Skeletal muscle satellite cell (primary cell): ENCODE data around the gene LANCL3.

ENCODE experiments used
- H3K27me3 ChIP-seq: 2 replicates; pipeline ENCODE4 v1.7.0; 2013; ENCODE audit warnings: low read length; ENCODE audit not compliant: control insufficient read depth, insufficient read depth
- H3K36me3 ChIP-seq: 2 replicates; pipeline ENCODE4 v1.7.0; 2013; ENCODE audit warnings: mild to moderate bottlenecking, control low read depth, low read length; ENCODE audit not compliant: insufficient read depth
- H3K4me1 ChIP-seq: 2 replicates; pipeline ENCODE4 v1.7.0; 2013; ENCODE audit warnings: low read length; ENCODE audit not compliant: control insufficient read depth, insufficient read depth
- H3K4me2 ChIP-seq: 2 replicates; pipeline ENCODE4 v1.7.0; 2013; ENCODE audit warnings: mild to moderate bottlenecking, low read length
- H3K4me3 ChIP-seq: 2 replicates; pipeline ENCODE4 v1.7.0; 2013; ENCODE audit warnings: low read length
- H3K9ac ChIP-seq: 2 replicates; pipeline ENCODE4 v1.7.0; 2013; ENCODE audit warnings: mild to moderate bottlenecking, low read depth, low read length, moderate library complexity
- H3K9me3 ChIP-seq: replicated peaks from 2 replicates; pipeline ENCODE4 v1.7.0; 2013; ENCODE audit warnings: mild to moderate bottlenecking, control low read depth, low read length

The LANCL3 gene

DNA sequence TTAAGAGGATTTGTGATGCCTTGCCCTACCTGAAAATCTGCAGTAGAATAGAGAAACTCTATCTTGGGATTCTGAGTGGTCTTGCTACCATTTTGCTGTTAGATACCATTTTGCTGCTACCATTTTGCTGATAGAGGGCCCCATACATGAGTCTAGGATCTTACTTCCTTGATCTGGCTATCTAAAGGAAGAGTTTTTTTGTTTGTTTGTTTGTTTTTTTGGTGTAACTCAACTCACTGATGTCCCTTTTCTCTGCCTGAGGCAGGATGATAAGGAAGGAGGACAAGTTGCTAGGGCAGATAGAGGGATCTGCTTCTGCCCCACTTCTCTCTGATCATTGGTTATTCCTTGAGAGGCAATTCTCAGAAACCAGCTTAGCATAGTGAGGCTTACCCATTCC is 145.1 kb downstream of the LANCL3 start:
- H3K4me3 ChIP-seq, result no peak overlapping the region
- no peaks in the 10 kb centered on the region for H3K27me3 ChIP-seq
- H3K9ac ChIP-seq, result no peak overlapping the region
- H3K36me3 ChIP-seq, result no peaks in the 10 kb centered on the region
- H3K4me1 ChIP-seq, result no peaks in the 10 kb centered on the region
- H3K9me3 ChIP-seq, result no peaks in the 10 kb centered on the region
- H3K4me2 ChIP-seq, result no peak overlapping the region

DNA sequence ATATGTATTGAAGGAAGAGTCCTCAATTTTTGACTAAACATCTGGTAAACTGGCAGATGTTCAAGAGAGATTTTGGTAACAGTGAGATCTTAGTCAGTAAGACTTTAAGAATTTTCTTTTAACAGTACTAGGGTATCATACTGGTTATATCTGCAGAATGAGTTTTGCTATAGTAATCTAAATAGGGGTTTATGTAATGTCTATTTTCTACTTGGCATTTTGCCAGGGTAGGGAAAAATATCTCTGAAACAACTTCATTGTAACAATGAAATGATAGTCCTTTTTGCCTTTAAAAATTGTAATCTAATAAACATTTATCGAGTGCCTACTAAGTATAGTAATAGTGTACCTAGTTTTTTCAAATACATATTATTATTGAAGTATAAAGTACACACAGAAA is 146.2 kb downstream of the LANCL3 start:
- no peak overlapping the region for H3K9ac ChIP-seq
- H3K4me1 ChIP-seq, result no peaks in the 10 kb centered on the region
- H3K27me3 ChIP-seq, result no peaks in the 10 kb centered on the region
- no peaks in the 10 kb centered on the region for H3K9me3 ChIP-seq
- no peak overlapping the region for H3K4me3 ChIP-seq
- H3K36me3 ChIP-seq, result no peaks in the 10 kb centered on the region
- no peak overlapping the region for H3K4me2 ChIP-seq

DNA sequence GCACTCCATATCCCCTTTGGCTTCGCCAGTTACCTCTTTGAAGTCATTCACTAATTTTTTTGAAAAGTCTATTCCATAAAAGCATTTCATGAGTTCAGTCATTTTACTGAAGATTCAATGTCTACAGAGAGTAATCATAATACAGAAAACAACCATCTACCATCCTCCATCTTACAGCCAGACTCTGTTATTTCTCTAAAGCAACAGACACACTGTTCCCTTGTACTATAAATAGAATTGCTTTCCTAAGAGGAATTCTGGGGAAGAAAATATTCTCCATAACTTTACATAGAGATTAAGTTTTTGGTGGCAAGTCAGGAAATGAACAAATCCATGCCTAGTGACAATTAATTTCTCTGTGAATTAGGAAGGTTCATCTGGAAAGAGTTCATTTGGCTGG is 151.1 kb downstream of the LANCL3 start:
- Histone ChIP-seq H3K9ac (no peak overlapping the region), H3K4me2 (no peak overlapping the region), H3K4me3 (no peak overlapping the region), H3K36me3 (no peaks in the 10 kb centered on the region), H3K9me3 (no peaks in the 10 kb centered on the region), H3K4me1 (no peaks in the 10 kb centered on the region), H3K27me3 (no peaks in the 10 kb centered on the region)

DNA sequence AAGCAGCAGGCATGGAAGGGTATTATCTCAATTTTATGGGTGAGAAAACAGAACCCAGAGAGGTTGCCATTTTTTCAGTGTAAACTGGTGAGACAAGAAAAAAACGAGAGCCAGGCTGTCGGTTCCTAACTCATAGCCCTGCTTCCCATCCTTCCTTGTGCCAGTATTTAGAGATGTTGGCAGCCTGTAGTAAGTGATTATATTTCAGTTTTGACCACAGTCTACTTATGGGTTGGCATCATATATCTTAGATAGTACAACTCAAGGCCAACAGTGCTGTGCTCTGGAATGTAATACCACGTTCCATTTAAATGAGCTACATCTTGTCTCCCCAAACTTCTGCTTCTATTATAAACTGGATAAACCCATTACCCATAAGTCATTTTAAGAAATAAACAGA is 154.9 kb downstream of the LANCL3 start:
- H3K9ac ChIP-seq, result no peak overlapping the region
- no peaks in the 10 kb centered on the region for H3K9me3 ChIP-seq
- no peaks in the 10 kb centered on the region for H3K36me3 ChIP-seq

More for the DNA sequence above, 154.9 kb downstream of the LANCL3 start:
- H3K27me3 ChIP-seq, result no peaks in the 10 kb centered on the region
- no peaks in the 10 kb centered on the region for H3K4me1 ChIP-seq
- no peak overlapping the region for H3K4me3 ChIP-seq
- H3K4me2 ChIP-seq, result no peak overlapping the region
